Mesendoderm (in vitro differentiated cells): ENCODE data around the gene DECR2.

Experiments
- DNase-seq: peaks from one replicate; pipeline ENCODE4 v3.0.0; 2013
- H2AK5ac ChIP-seq: 2 replicates; pipeline ENCODE4 v1.6.1; 2013; ENCODE audit warnings: low read length, inconsistent platforms
- H2BK120ac ChIP-seq: 2 replicates; pipeline ENCODE4 v1.6.1; 2013; ENCODE audit warnings: low read depth, mild to moderate bottlenecking, low read length, moderate library complexity, mixed read lengths
- H2BK15ac ChIP-seq: replicated peaks from 2 replicates; pipeline ENCODE4 v1.6.1; 2013; ENCODE audit warnings: low read depth, mild to moderate bottlenecking, moderate library complexity
- H2BK5ac ChIP-seq: 2 replicates; pipeline ENCODE4 v1.6.1; 2013; ENCODE audit warnings: low read length, inconsistent platforms
- H3K18ac ChIP-seq: 2 replicates; pipeline ENCODE4 v1.6.1; 2013; ENCODE audit warnings: mild to moderate bottlenecking, low read length, mixed read lengths
- H3K23ac ChIP-seq: one replicate; pipeline ENCODE4 v1.6.1; 2013; ENCODE audit warnings: low read length
- H3K27ac ChIP-seq: 2 replicates; pipeline ENCODE4 v1.5.1; 2013; ENCODE audit warnings: low read depth, mild to moderate bottlenecking, inconsistent platforms, low read length, moderate library complexity
- H3K27me3 ChIP-seq: 2 replicates; pipeline ENCODE4 v1.6.1; 2013; ENCODE audit warnings: low read length, control low read depth, mild to moderate bottlenecking, inconsistent platforms; ENCODE audit not compliant: insufficient read depth, poor library complexity
- H3K36me3 ChIP-seq: 2 replicates; pipeline ENCODE4 v1.6.1; 2013; ENCODE audit warnings: low read length, inconsistent platforms; ENCODE audit not compliant: control insufficient read depth, insufficient read depth
- H3K4ac ChIP-seq: one replicate; pipeline ENCODE4 v1.6.1; 2013; ENCODE audit warnings: low read depth, mild to moderate bottlenecking, low read length, moderate library complexity
- H3K4me1 ChIP-seq: 2 replicates; pipeline ENCODE4 v1.6.1; 2013; ENCODE audit warnings: low read depth, low read length, inconsistent platforms; ENCODE audit not compliant: control insufficient read depth
- H3K4me2 ChIP-seq: 2 replicates; pipeline ENCODE4 v1.6.1; 2013; ENCODE audit warnings: low read length
- H3K4me3 ChIP-seq: 2 replicates; pipeline ENCODE4 v1.5.1; 2013; ENCODE audit warnings: mild to moderate bottlenecking, low read length
- H3K56ac ChIP-seq: one replicate; pipeline ENCODE4 v1.6.1; 2013; ENCODE audit warnings: low read length
- H3K79me1 ChIP-seq: 2 replicates; pipeline ENCODE4 v1.6.1; 2013; ENCODE audit warnings: low read length, inconsistent platforms
- H3K79me2 ChIP-seq: 2 replicates; pipeline ENCODE4 v1.6.1; 2013; ENCODE audit warnings: mild to moderate bottlenecking, low read length; ENCODE audit not compliant: control insufficient read depth, insufficient read depth
- H3K9ac ChIP-seq: 2 replicates; pipeline ENCODE4 v1.6.1; 2013; ENCODE audit warnings: low read length, inconsistent platforms
- H4K5ac ChIP-seq: one replicate; pipeline ENCODE4 v1.6.1; 2013; ENCODE audit warnings: low read length
- H4K8ac ChIP-seq: one replicate; pipeline ENCODE4 v1.6.1; 2013; ENCODE audit warnings: low read depth, mild to moderate bottlenecking, control low read depth, low read length, moderate library complexity
- WGBS: extraction: QIAGEN DNeasy Blood & Tissue Kit; methylation state at CpG from one replicate; pipeline ENCODE4 v1.1.7; 2013; ENCODE audit warnings: low lambda C conversion rate, missing lambda C conversion rate; ENCODE audit not compliant: insufficient coverage; ENCODE audit errors: extremely low coverage; 5-methylcytosine and 5-hydroxymethylcytosine counted together

Gene DECR2

DNA sequence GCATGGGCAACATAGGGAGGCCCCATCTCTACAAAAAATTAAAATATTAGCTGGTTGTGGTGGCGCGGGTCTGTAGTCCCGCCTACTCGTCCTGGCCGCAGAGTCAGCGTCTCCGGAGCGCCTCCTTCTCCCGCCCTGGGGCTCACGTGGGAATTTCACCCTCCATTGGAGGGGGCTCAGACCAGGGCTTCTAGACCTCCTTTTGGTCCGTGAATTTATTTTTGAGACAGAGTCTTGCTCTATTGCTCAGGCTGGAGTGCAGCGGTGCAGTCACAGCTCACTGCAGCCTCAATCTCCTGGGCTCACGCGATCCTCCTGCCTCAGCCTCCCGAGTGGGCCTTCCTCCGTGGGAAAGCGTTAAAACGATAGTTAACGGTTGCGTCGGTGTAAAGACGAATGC lies 5.1 kb upstream of the DECR2 start:
- H3K79me2 ChIP-seq = peaks cover 2% of the 10 kb centered on the region
- H2BK5ac ChIP-seq = no peak overlapping the region
- H3K36me3 ChIP-seq = peaks cover 7% of the 10 kb centered on the region
- no peak overlapping the region for H4K8ac ChIP-seq
- H2BK120ac ChIP-seq = no peak overlapping the region
- peak overlapping the region; percentile 9 for H3K27ac ChIP-seq
- peak; percentile 80 for DNase-seq
- no peak overlapping the region for H3K23ac ChIP-seq
- no peaks in the 10 kb centered on the region for H3K27me3 ChIP-seq
- H3K56ac ChIP-seq = peak overlapping the region; percentile 92
- peak overlapping the region; percentile 97 for H3K18ac ChIP-seq
- no peak overlapping the region for H2AK5ac ChIP-seq
- peaks cover 9% of the 10 kb centered on the region for H3K79me1 ChIP-seq
- peak overlapping the region; percentile 67 for H3K9ac ChIP-seq
- H4K5ac ChIP-seq = no peak overlapping the region
- WGBS = no CpG with 5 or more reads among the region's 22 CpGs
- H3K4me1 ChIP-seq = no peaks in the 10 kb centered on the region
- H3K4ac ChIP-seq = no peak overlapping the region
- no peak overlapping the region for H2BK15ac ChIP-seq
- peak overlapping the region; percentile 24 for H3K4me3 ChIP-seq
- H3K4me2 ChIP-seq = peak overlapping the region; percentile 52

DNA sequence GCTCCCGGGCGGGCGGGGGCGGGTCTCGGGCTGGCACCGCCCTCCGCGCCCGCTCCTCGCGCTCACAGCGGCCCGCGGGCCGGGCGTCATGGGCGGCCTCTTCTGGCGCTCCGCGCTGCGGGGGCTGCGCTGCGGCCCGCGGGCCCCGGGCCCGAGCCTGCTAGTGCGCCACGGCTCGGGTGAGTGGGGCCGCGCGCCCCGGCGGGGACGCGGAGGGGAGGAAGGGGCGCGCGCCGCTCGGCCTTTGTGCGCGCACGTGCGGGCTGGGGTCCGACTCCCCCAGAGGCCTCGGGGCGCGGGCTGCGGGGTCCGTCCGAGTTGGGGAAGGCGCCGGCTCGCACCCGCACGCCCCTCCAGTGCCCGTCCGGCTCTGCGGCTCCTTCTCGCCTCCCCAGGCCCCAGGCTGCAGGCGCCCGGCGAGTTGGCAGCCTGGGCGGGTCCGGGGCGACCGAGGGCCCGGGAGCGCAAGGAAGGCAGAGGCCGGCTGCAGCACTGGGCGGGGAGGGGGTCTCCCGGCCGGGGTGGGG lies 4.5 kb upstream of the DECR2 start, which contains the start of gene NME4:
Gene NME4 (plus strand): TSS at position 65 of the 527 bp plus-strand sequence. CDS start 24 bp downstream, at position 89.
- Histone ChIP-seq H3K4ac (peak within 1 kb of the TSS; percentile 99), H3K23ac (peak within 1 kb of the TSS; percentile 89), H3K56ac (peak within 1 kb of the TSS; percentile 92), H4K5ac (no peak within 1 kb of the TSS), H3K4me3 (peak within 1 kb of the TSS; percentile 69), H2AK5ac (no peak within 1 kb of the TSS), H3K27me3 (no peaks in the 10 kb centered on the region), H3K9ac (peak within 1 kb of the TSS; percentile 95), H2BK15ac (no peak within 1 kb of the TSS), H3K79me1 (peaks cover 9% of the 10 kb centered on the region), H4K8ac (no peak within 1 kb of the TSS), H3K18ac (peak within 1 kb of the TSS; percentile 97), H2BK120ac (peak within 1 kb of the TSS; percentile 24), H2BK5ac (peak within 1 kb of the TSS; percentile 80), H3K4me1 (no peaks in the 10 kb centered on the region), H3K36me3 (peaks cover 7% of the 10 kb centered on the region), H3K79me2 (peaks cover 2% of the 10 kb centered on the region), H3K4me2 (peak within 1 kb of the TSS; percentile 52), H3K27ac (peak within 1 kb of the TSS; percentile 85)
- peak; percentile 80 for DNase-seq
- no CpG with 5 or more reads among the region's 75 CpGs for WGBS

DNA sequence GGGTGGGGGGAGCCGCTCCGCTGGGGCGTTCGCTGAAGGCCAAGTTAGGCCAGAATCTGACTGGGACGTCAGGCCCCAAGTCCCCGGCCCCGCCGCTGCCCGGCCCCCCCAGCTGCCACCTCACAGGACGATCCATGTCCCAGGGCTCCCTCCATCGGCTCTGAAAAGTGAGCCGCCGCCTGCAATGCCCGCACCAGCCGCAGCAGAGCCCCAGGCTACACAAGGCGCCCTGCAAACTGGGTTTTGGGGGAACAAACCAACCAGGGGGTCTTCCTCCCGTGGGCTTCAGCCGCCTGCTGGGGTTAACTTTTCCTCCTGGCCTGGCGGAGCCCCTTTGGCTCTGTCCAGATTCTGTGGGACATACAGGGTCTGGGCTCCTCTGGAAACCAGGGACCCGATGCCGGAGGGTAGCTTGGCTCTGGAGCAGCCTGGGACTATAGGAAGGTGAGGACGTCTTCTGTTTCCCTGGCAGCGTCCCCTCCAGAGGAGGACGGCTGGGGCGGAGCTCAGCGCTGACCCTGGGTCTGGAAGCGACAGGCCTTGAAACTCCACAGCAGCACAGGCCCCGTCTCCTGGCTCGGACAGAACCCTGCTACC lies 3.9 kb upstream of the DECR2 start:
- H2AK5ac ChIP-seq = no peak overlapping the region
- peak overlapping the region; percentile 19 for H3K27ac ChIP-seq

DNA sequence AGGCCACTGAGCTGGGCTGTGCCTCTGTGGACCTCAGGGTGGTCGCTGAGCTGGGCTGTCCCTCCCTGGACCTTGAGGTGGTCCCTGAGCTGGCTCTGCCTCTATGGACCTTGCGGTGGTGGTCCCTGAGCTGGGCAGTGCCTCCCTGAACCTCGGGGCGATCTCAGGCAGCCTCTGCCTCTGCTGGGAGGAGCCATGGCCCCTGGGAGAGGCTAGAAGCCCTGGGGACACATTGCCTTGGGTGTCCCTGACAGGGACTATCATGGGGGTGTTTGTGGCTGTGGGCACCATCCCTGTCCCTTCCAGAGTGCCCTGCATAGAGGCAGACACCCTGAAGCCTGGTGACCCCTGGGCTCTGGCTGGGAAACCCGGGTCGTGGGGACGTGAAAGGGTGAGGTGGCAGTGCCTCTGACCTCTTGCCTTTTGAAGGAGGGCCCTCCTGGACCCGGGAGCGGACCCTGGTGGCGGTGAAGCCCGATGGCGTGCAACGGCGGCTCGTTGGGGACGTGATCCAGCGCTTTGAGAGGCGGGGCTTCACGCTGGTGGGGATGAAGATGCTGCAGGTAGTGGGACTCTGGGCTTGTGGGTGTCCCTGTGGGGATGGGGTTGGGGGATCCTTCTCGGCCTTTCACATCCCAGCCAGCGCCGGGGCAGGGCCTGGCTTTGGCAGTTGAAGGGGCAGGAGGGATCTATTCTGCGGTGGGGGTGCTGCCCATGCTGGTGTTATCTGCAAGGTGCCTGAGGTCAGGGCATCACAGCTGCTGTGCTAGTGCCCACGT lies 2.9 kb upstream of the DECR2 start:
- DNase-seq = peak; percentile 62
- Histone ChIP-seq H4K5ac (no peak overlapping the region), H3K4me2 (no peak overlapping the region), H3K4ac (no peak overlapping the region), H3K4me1 (no peaks in the 10 kb centered on the region), H3K27ac (no peak overlapping the region), H2BK15ac (no peak overlapping the region), H3K27me3 (no peaks in the 10 kb centered on the region), H3K18ac (no peak overlapping the region), H2BK120ac (no peak overlapping the region), H3K9ac (peak overlapping the region; percentile 12), H2AK5ac (no peak overlapping the region), H3K36me3 (peaks cover 7% of the 10 kb centered on the region), H3K23ac (no peak overlapping the region), H3K79me2 (peaks cover 2% of the 10 kb centered on the region), H3K4me3 (no peak overlapping the region), H2BK5ac (no peak overlapping the region), H3K79me1 (peaks cover 9% of the 10 kb centered on the region), H3K56ac (peak overlapping the region; percentile 52), H4K8ac (no peak overlapping the region)
- no CpG with 5 or more reads among the region's 24 CpGs for WGBS

More for the DNA sequence above, 3.9 kb upstream of the DECR2 start:
- H3K23ac ChIP-seq = no peak overlapping the region
- peaks cover 7% of the 10 kb centered on the region for H3K36me3 ChIP-seq
- peak overlapping the region; percentile 99 for H3K4ac ChIP-seq
- no peak overlapping the region for H2BK5ac ChIP-seq
- peak overlapping the region; percentile 21 for H3K18ac ChIP-seq
- no peak overlapping the region for H3K4me3 ChIP-seq
- no peak overlapping the region for H2BK120ac ChIP-seq
- peaks cover 2% of the 10 kb centered on the region for H3K79me2 ChIP-seq
- no peaks in the 10 kb centered on the region for H3K4me1 ChIP-seq
- H2BK15ac ChIP-seq = no peak overlapping the region
- WGBS = no CpG with 5 or more reads among the region's 29 CpGs
- H3K27me3 ChIP-seq = no peaks in the 10 kb centered on the region
- DNase-seq = peak; percentile 93
- H4K5ac ChIP-seq = no peak overlapping the region
- H4K8ac ChIP-seq = no peak overlapping the region
- peaks cover 9% of the 10 kb centered on the region for H3K79me1 ChIP-seq
- H3K4me2 ChIP-seq = peak overlapping the region; percentile 10
- H3K56ac ChIP-seq = peak overlapping the region; percentile 52
- peak overlapping the region; percentile 60 for H3K9ac ChIP-seq

DNA sequence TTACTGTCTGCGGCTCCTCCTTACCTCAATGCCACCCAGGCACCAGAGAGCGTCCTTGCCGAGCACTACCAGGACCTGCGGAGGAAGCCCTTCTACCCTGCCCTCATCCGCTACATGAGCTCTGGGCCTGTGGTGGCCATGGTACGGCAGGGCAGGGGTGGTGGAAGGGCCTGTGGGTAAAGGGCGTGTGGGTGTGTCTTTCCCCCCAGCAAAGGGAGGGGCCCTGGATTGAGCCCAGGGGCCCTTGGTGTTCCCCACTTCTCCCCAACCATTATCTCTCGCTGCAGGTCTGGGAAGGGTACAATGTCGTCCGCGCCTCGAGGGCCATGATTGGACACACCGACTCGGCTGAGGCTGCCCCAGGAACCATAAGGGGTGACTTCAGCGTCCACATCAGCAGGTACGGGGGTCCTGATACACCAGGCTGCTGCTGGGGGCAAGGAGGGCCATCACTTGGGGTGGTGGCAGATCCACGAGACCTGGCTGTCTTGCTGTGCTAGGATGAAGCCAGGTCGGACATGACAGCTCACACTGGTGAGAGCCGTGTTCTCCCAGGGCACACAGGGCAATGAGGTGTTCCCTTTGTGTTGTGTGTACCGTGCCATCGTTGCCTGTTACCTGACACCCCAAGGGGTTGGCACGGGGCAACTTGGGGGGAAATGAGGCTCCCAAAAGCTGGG lies 2.2 kb upstream of the DECR2 start:
- no peak overlapping the region for H2BK15ac ChIP-seq
- H3K4me2 ChIP-seq = no peak overlapping the region
- H2AK5ac ChIP-seq = no peak overlapping the region
- H3K27me3 ChIP-seq = no peaks in the 10 kb centered on the region
- no peak overlapping the region for H3K27ac ChIP-seq
- H3K4ac ChIP-seq = no peak overlapping the region
- no CpG with 5 or more reads among the region's 22 CpGs for WGBS
- H3K18ac ChIP-seq = no peak overlapping the region
- H3K4me1 ChIP-seq = no peaks in the 10 kb centered on the region
- H4K5ac ChIP-seq = no peak overlapping the region
- H3K4me3 ChIP-seq = no peak overlapping the region
- H3K36me3 ChIP-seq = peaks cover 7% of the 10 kb centered on the region
- H2BK5ac ChIP-seq = no peak overlapping the region
- peak overlapping the region; percentile 80 for H3K23ac ChIP-seq
- peaks cover 9% of the 10 kb centered on the region for H3K79me1 ChIP-seq
- peak overlapping the region; percentile 25 for H3K56ac ChIP-seq
- H3K9ac ChIP-seq = no peak overlapping the region
- H2BK120ac ChIP-seq = no peak overlapping the region
- no peak for DNase-seq
- H4K8ac ChIP-seq = no peak overlapping the region
- peaks cover 2% of the 10 kb centered on the region for H3K79me2 ChIP-seq
